Activated CD4-positive, alpha-beta T cell treated with anti-CD3 and anti-CD28 coated beads for 24 hours (primary cell): ENCODE results near the gene BTBD7.
"Not testable (repeated sequence)": the region's sequence is repeated elsewhere in the genome, so short reads cannot be mapped to it uniquely, and the experiment has no call there.

Source experiments
- DNase-seq, 2 donors: peaks; one replicate each; pipeline ENCODE4 v3.0.0-alpha.2; 2020; ENCODE audit warnings: low read depth in 2 of 2

Gene BTBD7

DNA sequence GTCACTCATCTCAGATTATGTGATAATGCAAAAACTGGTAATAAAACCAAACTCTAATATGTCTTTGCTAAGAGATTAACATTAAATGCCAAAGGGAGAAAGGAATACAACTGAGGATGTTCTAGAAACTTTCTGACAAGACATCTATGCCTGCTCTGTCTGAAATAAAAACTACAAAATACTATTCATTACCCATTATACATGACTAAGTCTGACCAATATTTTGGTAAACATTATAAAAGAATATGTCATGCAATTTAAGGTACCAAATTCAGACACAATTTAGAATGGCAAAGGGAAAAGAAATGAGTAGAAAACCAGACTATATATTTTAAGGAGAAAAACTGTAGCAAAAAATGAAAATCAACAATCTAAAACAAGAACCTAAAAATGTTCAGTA lies 86.3 kb downstream of the BTBD7 start:
- no peak for DNase-seq

DNA sequence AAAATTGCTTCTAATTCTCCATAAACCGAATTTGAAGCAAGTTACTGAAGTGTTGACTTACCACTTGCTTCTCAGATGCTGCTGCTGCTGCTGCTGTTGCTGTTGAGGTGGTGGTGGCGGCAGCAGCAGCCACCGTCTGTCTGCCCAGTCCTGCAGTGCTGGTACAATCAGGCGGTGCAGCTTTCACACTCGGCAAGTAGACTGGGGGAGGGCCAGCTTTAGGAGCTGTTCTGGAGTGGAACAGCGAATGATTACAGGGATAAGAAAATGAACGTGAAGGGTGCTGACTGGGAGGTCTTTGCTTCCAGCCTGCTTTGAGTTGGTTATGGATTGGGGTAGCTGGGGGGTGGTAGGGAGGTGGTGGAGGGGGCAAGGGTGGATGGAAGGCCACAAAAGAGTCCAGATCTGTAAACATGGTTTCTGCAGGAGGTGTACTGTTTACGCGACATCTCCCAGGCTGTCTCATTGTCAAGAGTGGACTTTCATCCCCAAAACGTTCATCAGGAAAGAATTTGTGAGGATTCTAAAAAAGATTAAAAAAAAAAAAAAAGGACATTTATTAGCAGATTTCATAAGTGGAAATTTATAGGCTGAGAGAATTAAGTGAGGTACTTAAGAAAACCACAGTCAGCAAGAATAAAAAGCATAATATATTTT lies 86.9 kb downstream of the BTBD7 start:
- DNase-seq: no peak

DNA sequence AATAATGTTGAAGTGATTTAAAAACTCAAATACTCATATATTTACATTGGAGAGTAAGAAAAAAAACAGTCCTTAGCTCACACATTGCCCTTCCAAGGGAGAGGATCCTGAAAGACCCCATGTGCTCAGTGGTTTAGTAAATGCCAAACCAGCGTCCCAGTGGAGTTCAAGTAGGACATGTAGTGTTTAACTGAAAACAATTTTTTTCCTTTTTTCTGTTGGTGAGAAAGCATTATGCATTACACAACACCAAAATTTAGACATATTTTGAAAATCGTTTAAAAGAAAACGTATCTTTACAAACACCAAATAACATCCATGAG lies 92.2 kb downstream of the BTBD7 start:
- DNase-seq: no peak

DNA sequence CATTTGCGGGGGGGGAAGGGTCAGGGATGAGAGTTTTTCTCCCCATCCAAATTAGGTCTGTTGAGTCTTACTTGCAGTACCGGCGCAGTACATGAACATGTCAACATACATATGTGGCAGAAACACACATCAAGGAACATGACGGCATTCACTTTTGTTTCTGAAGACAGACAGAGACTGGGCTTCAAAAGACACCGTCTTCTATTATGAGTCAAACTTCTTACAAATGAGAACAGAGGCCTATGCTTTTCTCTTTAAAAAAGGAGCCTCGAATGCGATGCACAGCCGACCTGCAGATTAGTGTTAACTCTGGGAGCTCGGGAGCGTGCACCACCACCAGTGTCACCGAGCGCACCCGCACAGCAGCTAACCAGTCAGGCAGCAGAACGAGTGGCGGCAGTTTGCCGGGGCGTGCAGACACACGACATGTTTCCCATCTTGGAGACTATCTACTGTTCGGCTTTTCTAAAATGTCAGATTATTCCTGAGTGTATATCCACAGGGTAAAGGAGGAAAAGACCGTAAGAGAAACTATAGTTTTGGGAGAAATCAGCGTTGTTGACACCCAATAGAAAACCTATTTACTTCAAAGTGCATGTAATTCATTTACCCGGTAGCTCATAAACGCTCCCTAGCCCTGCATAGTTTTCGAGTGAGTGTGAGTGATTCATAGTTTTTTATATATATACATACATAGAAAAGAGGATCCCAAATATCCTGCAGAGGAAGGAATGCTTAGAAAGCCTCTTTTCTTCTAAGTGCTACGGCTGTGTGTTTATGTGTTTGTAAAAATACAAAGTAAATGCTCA lies 92.8 kb downstream of the BTBD7 start:
- DNase-seq: no peak

DNA sequence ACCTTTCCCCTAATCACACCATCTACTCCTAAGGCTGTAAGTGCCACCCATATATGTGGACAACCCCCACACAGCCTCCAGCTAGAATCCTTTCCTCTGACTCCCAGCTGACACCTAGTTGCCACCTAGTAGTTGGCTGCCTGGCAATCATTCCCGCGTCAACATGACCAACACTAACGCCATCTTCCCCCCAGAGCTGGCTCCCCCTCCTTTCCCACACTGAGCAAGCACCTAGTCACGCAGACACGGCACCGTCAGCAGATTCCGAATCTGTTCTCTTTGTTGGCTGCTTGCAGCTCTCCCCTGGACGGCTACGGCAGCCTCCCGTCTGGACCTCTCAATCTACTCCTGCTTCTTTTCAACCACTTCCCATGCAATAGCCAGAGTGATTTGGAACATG lies 98.0 kb downstream of the BTBD7 start:
- no peak for DNase-seq

DNA sequence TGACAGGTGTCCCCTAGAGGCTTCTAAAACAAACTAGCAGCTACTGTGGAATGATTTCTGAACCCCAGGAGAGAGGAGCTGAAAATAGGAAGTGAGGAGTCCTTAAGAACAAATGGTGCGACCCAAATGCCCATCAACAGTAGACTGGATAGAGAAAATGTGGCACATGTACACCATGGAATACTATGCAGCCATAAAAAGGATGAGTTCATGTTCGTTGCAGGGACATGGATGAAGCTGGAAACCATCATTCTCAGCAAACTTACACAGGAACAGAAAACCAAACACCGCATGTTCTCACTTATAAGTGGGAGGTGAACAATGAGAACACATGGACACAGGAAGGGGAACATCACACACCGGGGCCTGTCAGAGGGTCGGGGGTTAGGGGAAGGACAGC lies 99.8 kb downstream of the BTBD7 start:
- DNase-seq: not testable (repeated sequence)

DNA sequence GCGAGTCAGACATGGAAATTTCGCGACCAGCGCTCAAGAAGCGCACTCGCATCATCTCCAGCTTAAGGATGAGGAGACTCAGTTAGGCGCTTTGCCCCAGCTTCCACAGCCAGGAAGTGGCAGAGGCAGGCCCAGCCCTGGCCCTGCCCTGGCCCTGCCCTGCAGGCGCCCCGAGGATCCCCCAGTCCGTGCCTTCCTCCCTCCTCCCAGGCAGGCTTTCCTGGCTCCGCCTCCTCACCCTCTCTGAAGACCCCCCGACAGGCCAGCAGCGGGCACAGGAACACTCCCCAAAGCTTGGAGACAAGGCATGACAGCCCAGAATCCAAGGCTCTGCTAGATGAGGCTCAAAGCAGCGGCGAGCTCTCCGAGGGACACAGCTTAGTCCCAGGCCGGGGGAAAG lies 100.7 kb downstream of the BTBD7 start:
- DNase-seq: no peak

DNA sequence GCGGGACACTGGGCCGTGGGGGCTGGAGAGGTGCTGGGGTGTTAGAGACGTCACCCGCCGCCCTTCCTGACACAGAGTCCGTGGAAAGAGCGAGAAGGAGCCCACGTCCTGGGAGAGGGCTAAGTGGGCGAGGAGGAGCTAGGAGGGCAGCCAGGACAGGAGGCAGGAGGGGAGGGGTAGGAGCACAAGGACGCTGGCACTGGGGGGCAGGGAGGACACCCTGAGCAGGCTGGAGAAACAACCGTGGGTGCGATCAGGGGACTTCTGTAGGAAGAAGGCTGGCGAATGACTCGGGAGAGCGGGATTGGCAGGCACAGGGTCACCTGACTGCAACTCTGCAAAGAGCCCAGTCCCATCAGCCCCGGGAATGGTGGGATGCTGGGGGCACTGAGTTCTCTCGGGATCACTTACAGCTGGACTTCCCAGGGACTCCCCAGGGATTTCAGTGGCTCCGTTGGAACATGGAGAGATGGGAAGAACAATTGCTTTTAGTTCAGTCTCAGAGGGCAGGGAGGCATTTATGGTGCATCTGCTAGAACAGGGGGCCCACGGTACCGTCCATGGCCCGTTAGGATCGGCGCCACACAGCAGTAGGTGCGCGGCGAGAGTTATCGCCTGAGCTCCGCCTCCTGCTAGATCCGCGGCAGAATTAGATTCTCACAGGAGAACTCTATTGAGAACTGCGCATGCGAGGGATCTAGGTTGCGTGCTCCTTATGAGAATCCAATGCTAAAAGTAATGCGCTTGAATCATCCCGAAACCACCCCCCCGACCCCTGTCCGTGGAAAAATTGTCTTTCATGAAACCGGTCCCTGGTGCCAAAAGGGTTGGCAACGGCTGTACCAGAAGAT lies 101.5 kb downstream of the BTBD7 start:
- no peak for DNase-seq

DNA sequence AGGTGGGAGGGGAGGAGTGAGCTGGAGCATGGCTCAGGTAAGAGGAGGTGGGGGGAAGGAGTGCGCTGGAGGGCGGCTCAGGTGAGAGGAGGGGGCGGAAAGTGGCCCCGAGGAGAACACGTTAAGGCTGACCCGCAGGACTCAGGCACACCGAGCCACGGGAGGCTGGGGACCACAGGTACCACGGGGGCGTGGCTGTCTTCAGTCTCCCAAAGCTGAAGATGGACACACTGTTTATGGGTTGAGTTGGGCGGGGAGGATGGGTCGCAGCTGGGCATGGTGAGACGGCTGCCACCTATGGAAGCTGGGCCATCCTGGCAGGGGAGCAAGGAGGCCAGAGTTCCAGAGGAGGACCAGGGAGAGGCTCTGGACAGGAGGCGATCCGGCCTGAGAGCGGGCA lies 102.3 kb downstream of the BTBD7 start:
- DNase-seq: no peak

DNA sequence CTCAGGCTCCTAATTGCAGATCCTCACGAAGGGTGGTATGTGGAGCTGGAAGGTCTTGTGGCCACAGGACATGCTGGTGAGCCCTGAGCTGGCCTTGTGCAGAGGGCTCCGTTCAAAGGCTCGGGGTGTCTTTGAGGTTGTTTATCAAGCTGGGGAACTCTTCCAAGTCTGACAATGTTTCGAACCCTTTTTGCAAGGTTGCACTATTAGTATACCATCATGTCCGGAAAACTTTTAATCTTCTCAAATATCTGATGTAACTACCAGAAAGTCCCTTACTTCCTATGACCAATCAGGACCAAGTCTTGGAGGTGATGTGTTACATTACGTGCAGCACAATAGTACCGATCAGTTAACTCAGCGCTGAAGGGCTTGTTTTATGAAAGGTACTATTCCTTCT lies 104.3 kb downstream of the BTBD7 start:
- DNase-seq: no peak

DNA sequence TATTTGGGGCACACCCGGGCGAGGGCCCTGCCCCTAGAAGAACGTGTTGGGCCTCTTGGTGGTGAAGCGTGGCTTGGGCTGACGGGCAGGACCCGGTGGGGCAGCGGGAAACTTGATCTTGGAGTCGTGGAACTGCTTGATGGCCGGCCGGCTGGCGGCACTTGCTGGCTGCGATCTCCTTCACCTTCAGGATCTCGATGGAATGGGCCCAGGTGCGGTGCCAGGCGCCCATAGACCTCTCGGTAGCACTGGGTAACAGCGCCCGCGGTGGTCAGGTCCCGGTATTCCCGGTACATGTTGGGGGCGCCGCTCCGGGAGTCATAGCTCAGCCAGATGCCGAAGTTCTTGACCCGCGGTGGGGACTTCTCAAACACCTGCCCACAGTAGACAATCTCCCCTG lies 109.3 kb downstream of the BTBD7 start:
- no peak for DNase-seq

DNA sequence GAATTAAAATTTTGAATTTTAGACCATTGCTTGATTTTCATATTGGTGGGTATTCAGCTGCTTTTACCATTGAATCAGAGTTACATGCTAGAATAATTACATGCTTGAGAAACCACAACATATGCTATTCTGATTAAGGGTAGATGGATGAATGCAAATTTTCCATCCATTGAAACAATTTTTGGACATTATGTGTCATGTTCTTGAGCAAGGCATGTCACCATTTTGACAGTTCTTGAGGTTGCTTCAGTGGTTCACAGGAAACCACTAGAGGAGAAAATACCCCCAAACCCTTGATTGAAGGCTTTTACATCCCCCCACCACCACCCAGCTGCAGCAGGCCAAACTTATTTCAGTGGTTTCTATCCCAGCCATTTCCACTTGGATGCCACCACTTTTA lies 112.3 kb downstream of the BTBD7 start:
- no peak for DNase-seq

DNA sequence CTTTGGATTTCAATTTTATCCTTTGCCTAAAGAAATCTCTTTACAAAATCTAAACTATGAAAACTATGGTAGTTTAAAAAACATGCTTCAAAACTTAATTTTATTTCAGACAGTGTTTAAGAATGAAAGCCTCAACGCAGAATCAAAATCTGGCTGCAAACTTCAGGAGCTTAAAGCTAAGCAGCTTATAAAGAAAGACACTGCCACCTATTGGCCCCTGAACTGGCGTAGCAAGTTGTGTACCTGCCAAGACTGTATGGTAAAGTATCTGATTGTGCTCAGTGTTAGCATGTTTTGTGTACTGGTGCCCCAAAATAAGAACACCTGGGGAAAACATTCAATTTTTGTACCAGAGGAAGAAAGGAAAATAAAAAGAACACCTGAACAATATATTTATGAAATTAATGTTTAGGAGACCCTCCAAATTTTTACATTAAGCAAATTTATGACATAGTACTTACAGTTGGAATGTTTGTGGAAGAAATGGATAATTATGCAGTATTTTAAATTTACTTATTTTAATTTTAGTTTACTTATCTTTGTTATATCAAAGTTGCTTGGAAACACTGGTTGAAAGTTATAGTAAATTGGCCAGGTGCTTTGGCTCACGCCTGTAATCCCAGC lies 113.6 kb downstream of the BTBD7 start:
- DNase-seq: no peak

DNA sequence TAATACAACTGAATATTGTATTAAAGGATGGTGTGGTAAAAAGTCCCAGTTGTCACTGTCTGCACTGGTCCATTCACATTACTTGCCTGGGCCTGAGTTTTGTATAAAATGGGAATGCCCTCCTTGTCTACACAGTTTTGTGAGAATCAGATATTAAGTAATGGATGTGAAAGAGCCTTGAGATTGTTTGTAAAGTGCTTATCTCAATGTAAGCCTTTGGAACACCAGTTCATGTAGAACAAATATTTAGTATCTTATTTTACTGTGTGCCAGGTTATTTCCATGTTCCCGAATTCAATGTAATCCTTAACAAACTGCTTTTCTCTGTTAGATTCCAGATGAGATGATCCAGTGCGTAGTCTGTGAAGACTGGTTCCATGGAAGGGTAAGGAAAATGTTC lies 118.2 kb downstream of the BTBD7 start:
- DNase-seq: no peak

DNA sequence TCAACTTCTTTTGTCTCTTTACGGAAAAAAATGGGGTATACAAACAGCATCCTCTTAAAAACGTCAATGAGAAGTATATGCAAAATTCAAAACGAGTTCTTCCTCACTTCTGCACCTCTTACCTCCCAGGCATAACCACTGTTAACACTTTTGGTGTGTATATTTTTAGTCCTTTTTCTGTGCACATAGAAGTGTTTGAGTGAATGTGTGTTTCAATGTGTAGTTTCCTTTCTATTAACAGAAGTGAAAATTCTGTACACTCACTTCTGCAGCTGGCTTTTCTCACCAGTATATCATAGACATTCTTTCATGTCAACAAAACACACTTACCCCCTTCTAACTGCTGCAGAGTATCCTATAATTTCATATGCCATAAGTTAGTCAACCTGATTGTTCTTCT lies 120.4 kb downstream of the BTBD7 start:
- DNase-seq: no peak

DNA sequence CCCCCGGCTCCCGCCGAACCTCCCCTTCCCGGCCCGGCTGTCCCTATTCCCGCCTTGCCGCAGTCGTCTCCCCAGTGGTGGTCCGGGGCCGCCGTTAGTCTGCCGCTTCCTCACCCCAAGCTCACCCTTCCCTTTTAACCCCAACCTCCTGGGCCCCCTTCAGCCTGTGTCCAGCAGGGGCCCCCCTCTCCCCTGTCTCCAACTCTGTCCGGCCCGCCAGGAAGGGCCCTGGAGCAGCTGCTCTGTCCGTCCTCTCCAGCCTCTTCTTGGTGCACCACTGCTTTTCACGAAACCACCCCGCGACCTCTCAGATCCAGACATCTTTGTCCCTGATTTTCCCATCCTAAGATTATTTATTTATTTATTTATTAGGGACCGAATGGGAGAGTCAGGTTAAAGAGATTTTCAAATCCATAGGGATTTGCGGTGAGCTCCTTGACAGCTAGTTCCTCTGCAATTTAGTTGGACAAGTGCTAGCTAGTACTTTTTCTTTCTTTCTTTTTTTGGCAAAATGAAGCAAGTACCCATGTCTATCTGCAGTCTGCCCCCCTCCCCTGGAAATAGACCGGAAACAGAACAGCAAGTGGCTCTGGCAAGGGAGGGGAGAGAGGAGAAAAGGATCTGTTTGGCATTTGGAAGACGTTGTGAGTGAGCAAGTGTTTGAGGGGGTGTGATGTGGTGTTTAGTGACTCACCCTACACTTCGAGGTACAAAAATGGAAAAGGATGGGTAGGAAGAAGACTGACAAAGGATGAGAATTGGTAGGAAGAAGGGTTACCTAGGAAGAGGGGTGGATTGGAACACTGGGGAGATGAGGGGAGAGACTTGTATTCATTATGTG lies 125.1 kb downstream of the BTBD7 start:
- no peak for DNase-seq

DNA sequence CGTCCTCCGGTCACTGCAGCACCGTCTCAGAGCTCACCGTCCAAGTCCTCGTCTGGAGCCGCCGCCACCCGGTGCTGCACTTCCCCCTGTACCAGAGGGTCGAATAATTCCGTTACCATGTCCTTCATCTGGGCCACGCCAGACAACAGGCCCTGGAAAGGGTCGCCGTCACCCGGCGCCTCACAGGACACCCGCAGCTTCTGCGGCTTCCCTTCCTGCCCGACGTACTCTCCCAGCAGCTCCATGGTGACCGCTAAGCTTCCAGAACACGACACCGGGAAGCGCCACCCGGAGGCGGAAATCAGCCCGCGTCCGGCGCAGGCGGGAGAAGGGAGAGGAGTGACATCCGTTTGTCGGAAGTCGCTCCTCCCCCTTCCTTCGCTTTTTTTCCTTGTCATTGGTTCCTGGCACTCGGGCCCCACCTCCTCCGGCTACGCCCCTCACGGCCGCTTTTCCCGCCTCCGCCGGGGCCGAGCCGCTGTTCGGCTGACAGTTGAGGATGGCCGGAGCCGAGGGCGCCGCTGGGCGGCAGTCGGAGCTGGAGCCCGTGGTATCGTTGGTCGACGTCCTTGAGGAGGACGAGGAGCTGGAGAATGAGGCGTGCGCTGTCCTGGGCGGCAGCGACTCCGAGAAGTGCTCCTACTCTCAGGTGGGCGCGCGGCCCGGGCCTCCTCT lies 125.9 kb downstream of the BTBD7 start, which contains the start of the genes GON7 and UBR7:
GON7 (minus strand) TSS at position 273 of the 675 bp plus-strand sequence; CDS start at position 245, 28 bp downstream.
UBR7 (plus strand) TSS at position 464 of the 675 bp plus-strand sequence; CDS start at position 500, 36 bp downstream.
- DNase-seq: peak; percentile 85 to 86

DNA sequence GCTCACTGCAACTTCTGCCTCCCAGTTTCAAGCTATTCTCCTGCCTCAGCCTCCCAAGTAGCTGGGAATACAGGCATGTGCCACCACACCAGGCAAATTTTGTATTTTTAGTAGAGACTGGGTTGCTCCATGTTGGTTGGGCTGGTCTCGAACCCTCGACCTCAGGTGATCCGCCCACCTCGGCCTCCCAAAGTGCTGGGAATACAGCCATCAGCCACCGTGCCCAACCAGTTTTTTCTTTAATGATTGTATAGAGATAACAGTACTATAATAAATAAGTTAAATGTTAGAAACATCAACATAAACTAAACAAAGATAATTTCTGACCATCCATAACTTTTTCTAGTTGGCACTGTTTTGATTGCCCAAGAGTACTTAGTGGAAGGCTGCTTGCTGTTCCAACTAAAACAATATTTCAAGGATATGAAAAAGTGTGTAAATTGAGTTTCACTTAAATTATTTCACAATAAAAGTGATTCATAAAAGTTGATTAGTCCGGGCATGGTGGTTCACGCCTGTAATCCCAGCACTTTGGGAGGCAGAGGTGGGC lies 131.6 kb downstream of the BTBD7 start:
- DNase-seq: no peak

DNA sequence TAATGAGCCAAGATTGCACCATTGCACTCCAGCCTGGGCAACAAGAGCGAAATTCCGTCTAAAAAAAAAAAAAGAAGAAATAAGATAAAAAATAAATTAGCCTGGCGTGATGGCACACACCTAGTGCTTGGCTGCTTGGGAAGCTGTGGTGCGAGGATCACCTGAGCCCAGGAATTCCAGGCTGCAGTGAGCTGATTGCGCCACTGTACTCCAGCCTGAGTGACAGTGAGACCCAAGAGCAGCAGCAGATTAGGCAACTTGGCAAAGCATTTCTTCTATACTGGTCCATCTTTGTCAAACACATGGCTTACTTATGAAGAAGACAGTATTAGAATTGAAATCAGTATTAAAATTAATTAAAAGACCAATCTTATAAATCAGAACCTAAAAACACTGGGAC lies 132.3 kb downstream of the BTBD7 start:
- DNase-seq: no peak

DNA sequence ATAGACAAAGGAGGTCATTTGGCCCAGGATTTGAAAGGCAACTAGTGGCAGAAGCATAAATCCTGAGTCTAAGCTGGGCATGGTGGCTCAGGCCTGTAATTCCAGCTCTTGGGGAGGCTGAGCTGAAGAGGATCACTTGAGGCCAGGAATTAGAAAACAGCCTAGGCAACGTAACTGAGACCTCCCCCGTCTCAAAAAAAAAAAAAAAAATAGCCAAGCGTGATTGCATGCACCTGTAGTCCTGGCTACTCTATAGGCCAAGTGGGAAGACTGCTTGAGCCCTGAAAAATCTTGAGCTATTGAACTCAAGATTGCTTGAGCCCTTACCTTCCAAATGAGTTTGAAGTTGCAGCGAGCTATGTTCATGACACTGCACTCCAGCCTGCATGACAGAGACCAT lies 133.8 kb downstream of the BTBD7 start:
- DNase-seq: no peak
